Adrenal gland (tissue), 12 donors: ENCODE results near the gene PPT2. TPM values are rescaled to one million over a fixed set of nuclear protein-coding genes. Genes with fewer than 3 reads are reported as not detected.

Experiments used
- DNase-seq, 7 donors: peaks; one replicate each; pipeline ENCODE4 v3.0.0-alpha.2; 2019 to 2020
- H3K27ac ChIP-seq, 5 donors: fragments of 200-600 bp; sonication (generic) in 4 of 5; 1 replicate in 3 of 5; 2 replicates in 2 of 5; pipeline versions ENCODE4 v1.5.1 to v1.8.0; 2016 to 2020; ENCODE audit warnings: mild to moderate bottlenecking in 1 of 5
- H3K27me3 ChIP-seq: fragments of 200-600 bp; 2 replicates; pipeline ENCODE4 v1.8.0; 2021
- H3K36me3 ChIP-seq, 2 donors: fragments of 200-600 bp; replicated peaks in 1 of 2; 1 replicate in 1 of 2; 2 replicates in 1 of 2; pipeline versions ENCODE4 v1.5.1 to v1.8.0; 2018 to 2022
- H3K4me1 ChIP-seq, 2 donors: fragments of 200-600 bp; replicated peaks in 1 of 2; 1 replicate in 1 of 2; 2 replicates in 1 of 2; pipeline versions ENCODE4 v1.5.1 to v1.8.0; 2018 to 2021
- H3K4me3 ChIP-seq, 4 donors: fragments of 200-600 bp; sonication (generic) in 3 of 4; one replicate each; pipeline ENCODE4 v1.5.1; 2016 to 2018
- H3K9me3 ChIP-seq, 3 donors: fragments of 200-600 bp; sonication (generic) in 1 of 3; replicated peaks in 1 of 3; 1 replicate in 2 of 3; 2 replicates in 1 of 3; pipeline versions ENCODE4 v1.5.1 to v1.8.0; 2016 to 2021
- CTCF ChIP-seq, 6 experiments: fragments of 450-650 bp in 4 of 6; fragments of 200-600 bp in 2 of 6; sonication (generic) in 1 of 6; IDR thresholded peaks; 1 replicate in 5 of 6; 2 replicates in 1 of 6; pipeline versions ENCODE4 v1.5.1 to v1.8.0; 2016 to 2021; ENCODE audit warnings: antibody characterized with exemption in 6 of 6, mild to moderate bottlenecking in 2 of 6, moderate library complexity in 1 of 6
- POLR2A ChIP-seq, 2 donors: fragments of 450-650 bp; IDR thresholded peaks; one replicate each; pipeline ENCODE4 v1.6.1; 2017; ENCODE audit warnings: antibody characterized with exemption in 2 of 2, mild to moderate bottlenecking in 2 of 2, moderate library complexity in 1 of 2
- WGBS, 4 donors: extraction: QIAGEN DNeasy Blood & Tissue Kit in 2 of 4; methylation state at CpG; one replicate each; pipeline versions ENCODE4 v1.1.5 to v1.1.7; 2013 to 2017; 5-methylcytosine and 5-hydroxymethylcytosine counted together
- intact Hi-C, 2 donors: fragments of 100-400 bp; cut with DNase I; formaldehyde crosslinking; loops; one replicate each; pipeline versions ENCODE4 v1.14.1 to v1.15.0; 2022 to 2023
- polyA plus RNA-seq, 3 donors: library from polyadenylated mRNA; stranded (reverse); fragments of 200-250 nt in 2 of 3; fragments of 350-450 nt in 1 of 3; fragmentation: Illumina TruSeq in 1 of 3; extraction: RNeasy Lipid Tissue Mini Kit (QIAGEN cat#74804) in 1 of 3; gene quantifications; one replicate each; pipeline ENCODE4 v1.2.3, GENCODE V29; 2013 to 2014
- total RNA-seq, 9 donors: library from RNA; depleted of rRNA in 4 of 9; stranded (reverse); fragments of >200 nt in 4 of 9; fragments of 120-200 nt in 1 of 9; fragmentation: NEBNext Ultra II Directional in 1 of 9; extraction: Animal tissue kit (Norgen Biotek cat#: 25700) in 1 of 9; gene quantifications; one replicate each; pipeline versions ENCODE4 v1.1.0 to v1.2.4, GENCODE V29; 2013 to 2023
- donor health status: healthy with polysubstance abuse.
- donor health status: Bipolar disorder and iron deficiency.
- donor health status: DM: yes; HTN: yes; CAD: no.
- donor health status: DM: no; HTN: no; CAD: no.
- donor health status: DM: no; HTN: no; CAD: no.
- donor health status: DM: yes; HTN: yes; CAD: no.

Gene PPT2
- total and polyA plus RNA-seq, 12 donors = 10.4 to 33.6 (median 23.1) TPM

DNA sequence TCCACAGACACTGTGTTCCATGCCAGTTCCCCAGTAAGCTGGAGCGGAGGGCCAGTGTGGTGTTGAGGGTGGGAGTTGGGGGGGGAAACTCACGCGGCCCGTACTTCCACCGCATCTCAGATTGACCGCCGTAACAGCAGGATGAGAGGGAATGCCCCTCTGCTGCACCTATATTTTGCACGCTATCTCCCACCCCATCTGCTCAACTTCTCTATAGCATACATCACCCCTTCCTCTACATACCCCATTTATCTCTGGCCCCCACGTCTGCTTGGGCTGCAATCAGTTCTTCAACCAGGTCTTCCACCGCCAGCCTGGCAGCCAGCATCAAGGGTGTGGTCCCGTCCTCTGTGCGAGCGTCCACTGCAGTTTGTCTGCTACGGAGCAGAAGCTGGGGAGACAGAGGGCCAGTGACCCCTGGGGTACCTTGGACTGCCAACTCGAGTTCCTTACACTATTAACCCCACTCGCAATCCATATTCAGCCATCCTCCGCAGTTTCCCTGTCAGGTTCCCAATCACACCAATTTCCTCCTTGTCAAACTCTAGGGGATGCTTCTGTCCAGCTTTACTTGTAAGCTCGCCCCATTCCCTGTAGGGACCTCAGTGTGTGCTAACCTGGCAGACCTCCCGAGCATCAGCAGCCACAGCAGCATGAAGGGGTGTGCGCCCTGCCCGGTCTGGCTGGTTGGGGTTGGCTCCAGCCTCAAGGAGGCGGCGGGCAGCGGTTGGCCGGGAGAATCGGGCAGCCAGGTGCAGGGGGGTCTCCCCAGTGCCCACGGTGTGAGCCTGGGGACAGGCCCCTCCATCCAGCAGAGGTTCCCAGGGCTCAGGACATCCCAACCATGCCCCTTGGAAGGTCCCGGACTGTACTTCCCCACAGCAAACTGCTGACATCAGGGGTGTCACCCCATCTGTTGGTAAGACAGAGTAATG lies 43.0 kb downstream of the PPT2 start:
- intact Hi-C loops = no loop called here
- peak in 3 of 7 donors; percentile 49 to 74 (median 54) for DNase-seq
- peak overlapping the region in 4 of 5 donors; percentile 98 to 100 (median 100) for H3K27ac ChIP-seq
- H3K36me3 ChIP-seq = no peaks in the 10 kb centered on the region
- WGBS, 4 donors = 22 to 32% (median 27%) methylated on average over 16 to 28 of the region's 28 CpGs
- H3K9me3 ChIP-seq = no peaks in the 10 kb centered on the region
- H3K4me3 ChIP-seq = peak overlapping the region in 2 of 4 donors; percentile 77 to 95
- no peak for TF ChIP-seq CTCF (IDR thresholded peaks at IDR 0.05)
- no peak for TF ChIP-seq POLR2A (IDR thresholded peaks at IDR 0.05)
- H3K27me3 ChIP-seq = no peaks in the 10 kb centered on the region
- H3K4me1 ChIP-seq = peaks cover 6 to 27% of the 10 kb centered on the region in 2 donors

- no peaks in the 10 kb centered on the region for H3K9me3 ChIP-seq
- peaks cover 6 to 26% of the 10 kb centered on the region in 2 donors for H3K4me1 ChIP-seq
- H3K4me3 ChIP-seq = no peak overlapping the region
- intact Hi-C loops = no loop called here
- H3K27me3 ChIP-seq = no peaks in the 10 kb centered on the region
- 65 to 72% (median 67%) methylated on average over 2 to 3 of the region's 3 CpGs for WGBS, 4 donors
- TF ChIP-seq CTCF (IDR thresholded peaks at IDR 0.05) (no peak), POLR2A (IDR thresholded peaks at IDR 0.05) (no peak)
- DNase-seq = peak in 1 of 7 donors; percentile 59
- no peak overlapping the region for H3K27ac ChIP-seq
- no peaks in the 10 kb centered on the region for H3K36me3 ChIP-seq
Measured at GRCh38 chr6:32198345-32198696, 44.4 kb downstream of the PPT2 start.

GRCh38 chr6:32198866-32199265 lies 44.9 kb downstream of the PPT2 start:
- DNase-seq = no peak
- Histone ChIP-seq H3K36me3 (no peaks in the 10 kb centered on the region), H3K9me3 (no peaks in the 10 kb centered on the region), H3K4me1 (peaks cover 6 to 21% of the 10 kb centered on the region in 2 donors), H3K4me3 (no peak overlapping the region), H3K27ac (no peak overlapping the region), H3K27me3 (no peaks in the 10 kb centered on the region)
- TF ChIP-seq CTCF (IDR thresholded peaks at IDR 0.05) (no peak), POLR2A (IDR thresholded peaks at IDR 0.05) (no peak)
- 81 to 89% (median 87%) methylated on average over 16 to 17 of the region's 17 CpGs for WGBS, 4 donors
- intact Hi-C loops = no loop called here

- H3K4me1 ChIP-seq = peaks cover 6 to 12% of the 10 kb centered on the region in 2 donors
- intact Hi-C loops = loop anchor here in 1 of 2 donors (10.0 kb wide), 1 partner anchor 1026 kb away; the partner anchor contains the start of gene POU5F1
- WGBS, 4 donors = 77 to 87% (median 82%) methylated on average over 5 to 13 of the region's 13 CpGs
- TF ChIP-seq POLR2A (IDR thresholded peaks at IDR 0.05) (no peak), CTCF (IDR thresholded peaks at IDR 0.05) (no peak)
- H3K27ac ChIP-seq = no peak overlapping the region
- no peak for DNase-seq
- no peak overlapping the region for H3K4me3 ChIP-seq
- H3K36me3 ChIP-seq = no peaks in the 10 kb centered on the region
- H3K9me3 ChIP-seq = no peaks in the 10 kb centered on the region
- H3K27me3 ChIP-seq = no peaks in the 10 kb centered on the region
Measured at GRCh38 chr6:32200711-32201475, 47.0 kb downstream of the PPT2 start.
